HFF-Myc (cell line): ENCODE measurements around the gene CIT.

Source experiments
- DNase-seq: peaks from one replicate; pipeline ENCODE4 v3.0.0-alpha.2; 2011; ENCODE audit warnings: low read depth; ENCODE audit errors: extremely low read depth
- H3K4me3 ChIP-seq: replicated peaks from 2 replicates; pipeline ENCODE4 v1.5.1; 2011; ENCODE audit warnings: low read depth, mild to moderate bottlenecking, control low read depth, low read length
- CTCF ChIP-seq: IDR thresholded peaks from 2 replicates; pipeline ENCODE4 v1.5.1; 2012; ENCODE audit warnings: mild to moderate bottlenecking, low read depth, low read length, control low read depth; ENCODE audit errors: missing control alignments

The CIT gene

GRCh38 chr12:119668324-119668841, 208.7 kb downstream of the CIT start:
- no peak for TF ChIP-seq CTCF
- H3K4me3 ChIP-seq: peak overlapping the region; percentile 81
- DNase-seq: no peak

- TF ChIP-seq CTCF: peak; percentile 97
- peak within 1 kb of the TSS; percentile 81 for H3K4me3 ChIP-seq
- DNase-seq: peak; percentile 93
Observed at GRCh38 chr12:119667577-119668323, 209.4 kb downstream of the CIT start, which contains the start of gene PRKAB1. PRKAB1 (plus strand) TSS chr12:119668133; CDS start chr12:119668245, 112 bp downstream.

- DNase-seq: no peak
- no peak for TF ChIP-seq CTCF
- peak overlapping the region; percentile 81 for H3K4me3 ChIP-seq
Observed at GRCh38 chr12:119666900-119667576, 210.1 kb downstream of the CIT start.

- no peak for TF ChIP-seq CTCF
- no peak overlapping the region for H3K4me3 ChIP-seq
- DNase-seq: no peak
Observed at GRCh38 chr12:119666226-119666795, 210.8 kb downstream of the CIT start.

- TF ChIP-seq CTCF: no peak
- no peak overlapping the region for H3K4me3 ChIP-seq
- no peak for DNase-seq
Observed at GRCh38 chr12:119665164-119665929, 211.8 kb downstream of the CIT start.

- no peak overlapping the region for H3K4me3 ChIP-seq
- no peak for DNase-seq
- no peak for TF ChIP-seq CTCF
Observed at GRCh38 chr12:119664642-119665041, 212.5 kb downstream of the CIT start.
